ENCODE data around the gene MAST1.

Gene MAST1

DNA sequence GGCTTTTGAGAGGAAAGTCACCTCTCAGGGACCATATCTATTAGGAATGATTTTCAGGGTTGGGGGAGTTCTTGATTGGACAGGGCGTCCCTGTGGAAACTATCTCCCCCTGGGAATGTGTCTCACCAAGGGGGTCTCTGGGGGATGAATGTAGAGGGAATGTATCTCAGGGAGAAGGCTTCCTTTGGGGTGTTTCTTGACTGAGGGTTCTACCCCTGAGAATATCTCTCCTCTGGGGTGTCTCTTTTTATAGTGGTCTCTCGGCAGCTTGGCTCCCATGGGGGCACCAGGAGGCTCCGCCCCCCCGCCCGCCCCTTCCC, 4.9 kb upstream of the MAST1 start:
- Histone ChIP-seq H3K27ac (ENCODE audit: low read length) (peak overlapping the region; percentile 48; the same call in 1 of the 2 replicates), H3K9ac (ENCODE audit: low read depth, low read length) (peak overlapping the region; percentile 46), H3K79me2 (ENCODE audit: insufficient read depth, low read length) (no peaks in the 10 kb centered on the region), H2AFZ (ENCODE audit: low read depth, low read length) (peak overlapping the region; percentile 47), H3K27me3 (ENCODE audit: insufficient read depth, low read length, poor library complexity) (no peaks in the 10 kb centered on the region), H3K9me3 (ENCODE audit: insufficient read depth, low read length, severe bottlenecking) (no peaks in the 10 kb centered on the region), H3K36me3 (ENCODE audit: insufficient read depth, low read length) (no peaks in the 10 kb centered on the region), H3K4me1 (ENCODE audit: insufficient read depth, low read length) (peaks cover 40% of the 10 kb centered on the region), H4K20me1 (ENCODE audit: insufficient read depth, low read length) (peaks cover 7% of the 10 kb centered on the region), H3K4me3 (ENCODE audit: low read depth in 1 of 2, low read length in 2 of 2) (peak overlapping the region; percentile 16 to 60; a peak in 3 of 4 replicates), H3K4me2 (ENCODE audit: insufficient read depth, low read length) (peak overlapping the region; percentile 89)
- ATAC-seq (ENCODE audit: insufficient read depth, low read depth) (no peak), DNase-seq (no peak)
- TF ChIP-seq EZH2 (IDR thresholded peaks at IDR 0.05; ENCODE audit: borderline replicate concordance, low read depth, low read length, severe bottlenecking), result no peak
- TF ChIP-seq, protein P1, sequence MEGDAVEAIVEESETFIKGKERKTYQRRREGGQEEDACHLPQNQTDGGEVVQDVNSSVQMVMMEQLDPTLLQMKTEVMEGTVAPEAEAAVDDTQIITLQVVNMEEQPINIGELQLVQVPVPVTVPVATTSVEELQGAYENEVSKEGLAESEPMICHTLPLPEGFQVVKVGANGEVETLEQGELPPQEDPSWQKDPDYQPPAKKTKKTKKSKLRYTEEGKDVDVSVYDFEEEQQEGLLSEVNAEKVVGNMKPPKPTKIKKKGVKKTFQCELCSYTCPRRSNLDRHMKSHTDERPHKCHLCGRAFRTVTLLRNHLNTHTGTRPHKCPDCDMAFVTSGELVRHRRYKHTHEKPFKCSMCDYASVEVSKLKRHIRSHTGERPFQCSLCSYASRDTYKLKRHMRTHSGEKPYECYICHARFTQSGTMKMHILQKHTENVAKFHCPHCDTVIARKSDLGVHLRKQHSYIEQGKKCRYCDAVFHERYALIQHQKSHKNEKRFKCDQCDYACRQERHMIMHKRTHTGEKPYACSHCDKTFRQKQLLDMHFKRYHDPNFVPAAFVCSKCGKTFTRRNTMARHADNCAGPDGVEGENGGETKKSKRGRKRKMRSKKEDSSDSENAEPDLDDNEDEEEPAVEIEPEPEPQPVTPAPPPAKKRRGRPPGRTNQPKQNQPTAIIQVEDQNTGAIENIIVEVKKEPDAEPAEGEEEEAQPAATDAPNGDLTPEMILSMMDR (IDR thresholded peaks at IDR 0.05; ENCODE audit: borderline replicate concordance, extremely low read depth, low read length, poor library complexity, severe bottlenecking), result no peak

DNA sequence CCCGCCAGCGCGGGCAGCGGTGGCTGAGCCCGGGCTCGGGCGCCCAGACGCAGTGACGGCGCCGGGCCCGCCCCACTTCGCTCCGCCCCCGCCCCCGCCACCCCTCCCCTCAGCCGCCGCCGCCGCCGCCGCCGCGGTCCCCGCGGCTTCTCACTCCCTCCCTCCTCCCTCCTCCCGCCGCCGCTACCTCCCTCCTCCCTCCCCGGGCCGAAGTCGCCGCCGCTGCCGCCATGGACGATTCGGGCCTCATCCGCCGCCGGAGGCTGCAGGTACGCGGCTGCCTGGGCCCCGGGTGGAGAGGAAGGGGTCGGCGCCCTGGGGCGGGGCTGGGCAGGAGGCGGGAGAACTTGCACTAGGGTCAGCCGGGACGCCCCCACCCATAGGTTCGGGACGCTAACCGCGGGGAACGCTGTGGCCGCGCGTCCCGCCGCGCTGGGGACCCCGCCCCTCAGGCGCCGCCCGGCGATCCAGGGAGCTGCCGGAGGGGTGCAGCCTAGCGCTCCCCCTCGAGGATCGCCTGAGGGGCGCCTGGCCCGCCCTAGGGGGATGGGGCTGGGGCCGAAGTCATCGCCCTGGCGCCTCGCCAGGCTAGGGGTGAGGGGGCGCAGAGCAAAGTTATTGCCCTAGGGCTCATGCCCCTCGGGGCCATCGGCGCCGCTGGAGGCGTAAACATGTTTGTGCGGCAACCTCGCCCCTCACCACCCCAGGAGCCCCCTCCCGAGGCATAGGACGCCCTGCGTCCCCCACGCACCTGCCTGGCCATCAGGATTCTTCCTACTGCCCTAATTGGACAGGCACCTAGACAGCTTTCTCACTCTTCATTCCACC, 4.4 kb upstream of the MAST1 start:
- H3K36me3 ChIP-seq (ENCODE audit: insufficient read depth, low read length), result no peaks in the 10 kb centered on the region
- H3K9ac ChIP-seq (ENCODE audit: low read depth, low read length), result peak overlapping the region; percentile 67
- peaks cover 7% of the 10 kb centered on the region for H4K20me1 ChIP-seq (ENCODE audit: insufficient read depth, low read length)
- H2AFZ ChIP-seq (ENCODE audit: low read depth, low read length), result peak overlapping the region; percentile 88
- H3K27me3 ChIP-seq (ENCODE audit: insufficient read depth, low read length, poor library complexity), result no peaks in the 10 kb centered on the region
- ATAC-seq (ENCODE audit: insufficient read depth, low read depth) (peak; percentile 52), DNase-seq (peak; percentile 73)
- peaks cover 40% of the 10 kb centered on the region for H3K4me1 ChIP-seq (ENCODE audit: insufficient read depth, low read length)
- H3K4me3 ChIP-seq (ENCODE audit: low read depth in 1 of 2, low read length in 2 of 2), result peak overlapping the region; percentile 40 to 63; a peak in 3 of 4 replicates
- peaks cover 2% of the 10 kb centered on the region; the same call in 1 of the 2 replicates for H3K79me2 ChIP-seq (ENCODE audit: insufficient read depth, low read length)
- H3K9me3 ChIP-seq (ENCODE audit: insufficient read depth, low read length, severe bottlenecking), result no peaks in the 10 kb centered on the region
- H3K4me2 ChIP-seq (ENCODE audit: insufficient read depth, low read length), result peak overlapping the region; percentile 89
- peak overlapping the region; percentile 50 for H3K27ac ChIP-seq (ENCODE audit: low read length)
- no peak for TF ChIP-seq EZH2 (IDR thresholded peaks at IDR 0.05; ENCODE audit: borderline replicate concordance, low read depth, low read length, severe bottlenecking)
- TF ChIP-seq, protein P1 (IDR thresholded peaks at IDR 0.05; ENCODE audit: borderline replicate concordance, extremely low read depth, low read length, poor library complexity, severe bottlenecking), result no peak

DNA sequence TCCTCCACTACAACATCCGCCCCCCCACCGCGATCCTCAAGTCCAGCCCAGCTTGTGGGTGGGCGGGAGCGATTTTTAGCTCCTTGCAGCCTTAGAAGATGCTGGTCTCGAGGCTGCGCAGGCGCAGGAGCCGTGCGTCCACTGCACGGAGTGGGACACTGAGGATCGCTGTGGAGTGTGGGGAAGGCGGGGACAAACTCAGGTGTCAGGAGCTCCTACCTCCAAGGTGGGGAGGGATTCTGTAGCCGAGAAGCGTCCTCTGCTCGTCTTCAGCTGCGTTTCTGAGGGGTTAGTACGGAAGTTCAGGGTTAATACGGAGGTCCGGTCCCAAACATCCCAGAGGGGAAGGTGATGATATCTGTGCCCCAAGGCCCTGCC, 3.8 kb upstream of the MAST1 start, which contains the start of gene RTBDN:
Gene RTBDN (minus strand): TSS at position 14 of the 378 bp plus-strand sequence. CDS start 4,600 bp downstream, outside the sequence.
- Histone ChIP-seq H3K9ac (ENCODE audit: low read depth, low read length) (peak within 1 kb of the TSS; percentile 67), H4K20me1 (ENCODE audit: insufficient read depth, low read length) (peaks cover 11% of the 10 kb centered on the region), H3K4me1 (ENCODE audit: insufficient read depth, low read length) (peaks cover 46% of the 10 kb centered on the region)

More for the DNA sequence above, 3.8 kb upstream of the MAST1 start, which contains the start of gene RTBDN:
- DNase-seq, result no peak
- ATAC-seq (ENCODE audit: insufficient read depth, low read depth), result no peak
- Histone ChIP-seq H3K36me3 (ENCODE audit: insufficient read depth, low read length) (no peaks in the 10 kb centered on the region), H3K4me2 (ENCODE audit: insufficient read depth, low read length) (peak within 1 kb of the TSS; percentile 89), H2AFZ (ENCODE audit: low read depth, low read length) (peak within 1 kb of the TSS; percentile 88), H3K79me2 (ENCODE audit: insufficient read depth, low read length) (peaks cover 8% of the 10 kb centered on the region), H3K27me3 (ENCODE audit: insufficient read depth, low read length, poor library complexity) (no peaks in the 10 kb centered on the region), H3K4me3 (ENCODE audit: low read depth in 1 of 2, low read length in 2 of 2) (peak within 1 kb of the TSS; percentile 40 to 63; a peak in 3 of 4 replicates), H3K9me3 (ENCODE audit: insufficient read depth, low read length, severe bottlenecking) (no peaks in the 10 kb centered on the region), H3K27ac (ENCODE audit: low read length) (peak within 1 kb of the TSS; percentile 50)
- TF ChIP-seq EZH2 (IDR thresholded peaks at IDR 0.05; ENCODE audit: borderline replicate concordance, low read depth, low read length, severe bottlenecking), result no peak
- TF ChIP-seq, protein P1 (IDR thresholded peaks at IDR 0.05; ENCODE audit: borderline replicate concordance, extremely low read depth, low read length, poor library complexity, severe bottlenecking), result no peak
